T-helper 2 cell (primary cell): Measurements from ENCODE around the gene TOE1.
A peak's percentile ranks its signal among the peaks of the same experiment; 100 is the strongest.
"Not testable (repeated sequence)": the region's sequence is repeated elsewhere in the genome, so short reads cannot be mapped to it uniquely, and the experiment has no call there.

Source experiments
- DNase-seq, 5 experiments: peaks; one replicate each; pipeline versions ENCODE4 v3.0.0 to v3.0.0-alpha.2; 2012 to 2022
- total RNA-seq, 2 donors: gene quantifications; one replicate each; lab custom pipeline; 2026; lab: John Stamatoyannopoulos, UW

TOE1 gene
- total RNA-seq = 71.5 to 74.2 reads per million in 2 donors

DNA sequence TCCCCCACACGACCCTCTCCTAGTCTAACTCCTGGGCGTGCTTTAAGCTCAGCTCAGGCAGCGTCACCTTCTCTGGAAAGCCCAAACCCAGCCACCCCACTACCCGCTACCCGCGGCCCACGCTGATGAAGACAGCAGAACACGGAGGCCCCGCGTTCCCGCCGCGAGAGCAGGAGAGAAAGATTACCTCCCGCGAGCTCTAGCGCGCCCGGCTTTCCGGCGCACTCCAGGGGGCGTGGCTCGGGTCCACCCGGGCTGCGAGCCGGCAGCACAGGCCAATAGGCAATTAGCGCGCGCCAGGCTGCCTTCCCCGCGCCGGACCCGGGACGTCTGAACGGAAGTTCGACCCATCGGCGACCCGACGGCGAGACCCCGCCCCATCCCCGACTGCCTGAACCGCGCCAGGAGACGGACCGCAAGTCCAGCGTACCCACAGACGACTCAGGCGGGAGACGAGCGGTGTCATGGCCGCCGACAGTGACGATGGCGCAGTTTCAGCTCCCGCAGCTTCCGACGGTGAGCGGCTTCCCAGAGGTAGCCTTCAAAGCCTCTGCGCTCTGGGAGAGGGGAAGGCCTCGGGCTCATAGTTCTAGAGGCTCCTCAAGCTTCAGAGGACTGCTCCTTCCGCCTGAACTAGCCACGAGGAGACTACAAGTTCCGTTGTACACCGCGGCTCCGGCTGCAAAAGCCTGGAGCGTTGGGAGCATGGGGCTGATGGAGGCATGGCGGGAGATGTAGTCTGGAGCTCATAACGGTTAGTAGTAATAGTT lies at the start of gene TOE1, which contains the start of gene MUTYH:
Gene TOE1 (plus strand): TSS at position 382 of the 770 bp plus-strand sequence. CDS start 83 bp downstream, at position 465.
Gene MUTYH (minus strand): TSS at position 652 of the 770 bp plus-strand sequence. CDS start 5,935 bp downstream, outside the sequence.
- peak; percentile 81 to 97 (median 86) for DNase-seq

DNA sequence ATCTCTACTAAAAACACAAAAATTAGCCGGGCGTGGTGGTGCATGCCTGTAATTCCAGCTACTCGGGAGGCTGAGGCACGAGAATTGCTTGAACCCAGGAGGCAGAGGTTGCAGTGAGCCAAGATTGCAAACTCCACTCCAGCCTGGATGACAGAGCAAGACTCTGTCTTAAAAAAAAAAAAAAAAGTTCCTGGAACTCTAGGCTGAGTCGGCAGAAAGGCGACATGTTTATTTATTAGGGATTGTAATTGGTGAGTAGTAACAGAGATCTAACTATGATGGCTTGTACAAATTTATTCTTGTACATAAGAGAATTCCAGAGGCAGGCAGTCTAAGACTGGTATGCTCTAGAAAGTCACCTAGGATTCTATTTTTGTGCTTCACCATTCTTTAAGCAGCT lies 49.0 kb upstream of the TOE1 start:
- not testable (repeated sequence) for DNase-seq

DNA sequence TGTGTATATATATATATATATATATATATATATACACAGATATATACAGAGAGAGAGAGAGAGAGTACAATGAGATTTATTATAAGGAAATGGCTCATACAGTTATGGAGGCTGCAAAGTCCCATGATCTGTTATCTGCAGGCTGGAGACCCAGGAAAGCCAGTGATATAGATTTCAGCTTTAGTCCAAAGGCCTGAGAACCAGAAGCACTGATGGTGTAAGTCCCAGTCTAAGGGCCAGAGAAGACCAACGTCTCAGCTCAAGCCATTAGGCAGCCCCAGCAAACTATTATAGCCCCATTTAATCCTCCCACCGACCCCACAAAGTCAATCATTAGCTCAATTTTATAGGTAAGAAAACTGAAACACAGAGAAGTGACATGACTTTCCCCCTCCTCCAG lies 48.3 kb upstream of the TOE1 start:
- no peak for DNase-seq

DNA sequence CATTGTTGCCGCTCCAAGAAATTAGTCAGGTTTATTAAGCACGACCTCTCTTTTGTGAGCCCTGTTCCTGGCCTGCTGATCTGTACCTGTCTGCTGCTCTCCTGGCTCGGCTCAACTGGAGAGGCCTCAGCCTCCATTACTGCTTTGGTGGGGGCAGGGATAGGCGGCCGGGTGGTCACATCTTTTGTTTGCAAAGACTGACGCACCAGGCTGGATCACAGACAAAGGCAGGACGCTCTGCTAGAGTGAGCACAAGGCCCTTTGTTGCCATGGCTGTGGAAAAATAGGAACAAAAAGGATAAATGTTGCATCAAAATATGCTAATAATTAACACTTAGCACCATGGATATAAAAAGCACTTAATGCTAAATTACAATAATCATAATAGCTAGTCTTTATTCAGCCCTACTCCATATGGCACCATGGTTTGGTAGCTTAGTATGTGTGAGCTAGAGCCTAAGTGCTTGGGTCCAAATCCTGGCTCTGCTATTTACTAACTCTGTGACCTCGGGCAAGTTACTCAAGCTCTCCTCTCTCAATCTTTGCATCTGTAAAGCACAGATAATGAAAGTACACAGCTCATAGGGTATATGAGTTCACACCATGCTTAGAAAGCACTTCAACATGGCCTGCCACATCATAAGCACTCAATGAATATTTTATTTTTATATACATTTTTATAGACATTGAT lies 42.2 kb upstream of the TOE1 start:
- no peak for DNase-seq

DNA sequence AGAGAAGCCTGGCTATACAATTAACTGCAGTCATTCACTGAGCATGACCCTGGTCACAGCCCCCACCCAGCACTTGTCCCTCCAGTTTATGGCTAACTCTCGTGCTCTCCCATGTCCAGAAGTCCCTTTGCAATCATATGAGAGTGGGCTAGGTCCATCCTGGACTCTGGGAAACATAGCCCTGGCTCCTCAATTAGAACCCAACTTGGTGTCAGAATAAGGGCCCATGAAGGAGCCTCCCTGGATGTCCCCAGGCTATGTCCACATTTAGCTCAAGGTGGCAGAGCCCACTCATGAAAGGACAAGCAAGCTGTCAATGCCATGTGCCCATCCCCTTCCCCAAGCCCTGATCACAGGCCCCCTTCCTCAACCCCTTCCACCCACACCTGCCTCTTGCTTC lies 40.7 kb upstream of the TOE1 start:
- no peak for DNase-seq

DNA sequence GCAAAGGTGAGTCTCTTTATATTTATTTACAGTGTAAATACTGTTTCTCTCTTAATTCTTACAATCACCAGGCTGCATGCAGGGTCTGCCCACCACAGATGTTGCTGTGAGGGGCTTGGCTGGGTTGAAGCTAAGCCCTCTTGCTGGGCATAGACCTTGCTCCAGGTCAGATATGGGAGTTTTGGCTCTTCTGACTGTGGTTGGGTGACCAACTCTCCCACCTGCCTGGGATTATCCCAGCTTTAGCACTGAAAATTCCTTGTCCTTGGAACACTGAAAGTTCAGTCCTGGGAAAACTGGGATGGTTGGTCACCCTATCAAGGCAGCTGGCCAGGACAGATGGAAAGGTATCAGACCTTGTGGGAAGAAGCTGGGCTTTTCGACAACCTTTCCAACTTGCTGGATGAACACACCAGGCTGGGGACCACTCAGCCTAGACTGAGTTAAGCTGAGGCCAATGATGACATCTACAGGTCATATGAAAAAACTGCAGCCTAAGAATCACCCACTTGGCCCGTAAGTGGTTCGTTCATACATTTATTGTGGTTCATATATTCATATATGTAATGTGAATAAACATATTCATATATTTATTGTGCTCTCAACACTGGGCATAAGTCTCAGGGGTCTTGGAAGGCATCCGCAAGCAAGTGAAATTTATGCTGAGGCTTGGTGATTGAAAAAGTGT lies 39.8 kb upstream of the TOE1 start:
- peak in 3 of 5 experiments; percentile 8 to 76 (median 27) for DNase-seq

DNA sequence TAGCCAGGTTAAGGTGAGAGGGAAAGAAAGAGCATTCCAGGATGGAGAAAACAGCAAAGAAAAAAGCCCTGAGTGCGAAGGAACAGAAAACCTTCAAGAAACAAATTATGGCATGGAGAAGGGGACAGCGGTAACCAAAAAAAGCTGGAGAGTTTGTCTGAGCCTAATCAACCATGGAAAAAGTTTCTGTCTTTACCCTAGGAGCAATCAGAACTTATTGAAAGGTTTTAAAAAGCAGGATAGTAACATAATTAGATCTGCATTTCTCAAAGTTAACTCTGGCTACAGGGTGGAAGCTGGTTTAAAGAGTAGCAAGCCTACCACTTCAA lies 39.3 kb upstream of the TOE1 start:
- no peak for DNase-seq

GRCh38 chr1:45302505-45303150 lies 37.3 kb upstream of the TOE1 start:
- DNase-seq = no peak

- peak; percentile 90 to 98 (median 97) for DNase-seq
Observed at GRCh38 chr1:45303520-45304310, 36.3 kb upstream of the TOE1 start.

DNA sequence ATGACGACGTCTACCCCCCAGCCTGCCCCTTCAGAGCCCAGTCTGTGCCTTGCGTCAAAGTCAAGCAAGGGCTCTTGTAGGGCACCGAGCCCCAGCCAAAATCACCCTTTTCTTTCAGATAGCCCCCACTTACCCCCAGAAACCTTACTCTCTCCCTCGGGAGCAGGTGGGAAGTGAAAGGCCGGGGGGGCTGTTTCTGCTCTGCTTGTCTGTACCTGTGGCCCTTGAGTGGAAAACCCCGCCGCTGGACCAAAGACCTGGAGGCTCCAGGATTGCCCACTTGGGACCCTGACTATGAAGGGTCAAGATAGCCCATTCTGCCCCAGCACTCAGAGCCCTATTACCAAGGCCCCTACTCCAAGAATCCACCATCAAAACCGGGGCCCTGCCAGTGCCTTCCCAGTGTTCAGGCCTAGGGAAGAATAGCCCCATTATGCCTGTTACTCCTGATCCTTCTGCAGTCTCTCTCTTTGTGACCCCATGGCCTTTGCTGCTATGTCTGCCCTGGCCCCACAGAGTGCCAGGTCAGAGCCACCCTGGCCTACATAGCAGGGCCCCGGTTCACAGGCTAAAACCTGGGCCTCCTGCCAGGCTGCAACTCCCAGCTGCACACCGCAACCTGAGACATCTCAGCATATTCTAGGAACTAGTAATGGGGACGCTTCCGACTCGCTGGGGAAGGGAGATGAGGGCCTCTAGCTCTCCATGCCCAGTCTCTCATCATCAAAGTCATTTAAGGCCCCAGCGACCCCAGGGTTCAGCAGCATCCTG lies 35.5 kb upstream of the TOE1 start:
- DNase-seq = no peak

- no peak for DNase-seq
Observed at GRCh38 chr1:45305231-45305630, 34.7 kb upstream of the TOE1 start.

DNA sequence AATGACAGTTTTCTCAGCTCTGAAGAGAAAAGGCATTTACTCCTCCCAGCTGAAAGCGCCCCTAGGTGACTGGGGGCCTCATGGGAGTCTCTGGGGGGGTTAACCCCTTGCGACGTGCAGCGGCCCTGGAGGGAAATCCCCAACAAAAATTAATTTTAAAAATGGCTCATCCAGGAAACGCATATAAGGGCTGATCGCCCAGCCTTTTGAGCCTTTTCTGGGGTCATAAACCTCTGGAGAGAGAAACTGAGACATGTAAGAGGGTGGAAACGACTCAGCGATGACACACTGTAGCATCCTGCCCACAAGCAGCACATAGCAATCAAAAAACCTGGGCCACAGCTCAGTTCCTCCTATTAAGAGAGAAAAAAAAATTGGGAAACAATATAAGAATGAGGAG lies 33.7 kb upstream of the TOE1 start:
- peak in 1 of 5 experiments; percentile 64 for DNase-seq

- no peak for DNase-seq
Observed at GRCh38 chr1:45306905-45307304, 33.1 kb upstream of the TOE1 start.

GRCh38 chr1:45314266-45314665 lies 25.7 kb upstream of the TOE1 start:
- no peak for DNase-seq

DNA sequence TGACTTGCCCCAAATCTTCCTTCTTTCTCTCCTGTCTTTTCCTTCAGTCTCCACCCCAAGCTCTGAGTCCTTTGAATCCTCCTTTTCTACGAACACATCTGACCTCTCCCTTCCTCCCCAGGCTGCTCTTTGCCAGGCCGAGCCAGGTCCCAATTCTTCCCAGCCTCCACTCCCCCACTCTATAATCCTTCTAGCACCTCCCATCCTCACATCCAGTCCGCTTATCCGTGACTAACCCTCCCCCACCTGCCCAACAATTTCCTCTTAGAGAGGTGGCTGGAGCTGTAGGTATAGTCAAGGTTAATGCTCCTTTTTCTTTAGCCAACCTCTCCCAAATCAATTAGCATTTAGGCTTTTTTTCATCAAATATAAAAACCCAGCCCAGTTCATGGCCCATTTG lies 22.8 kb upstream of the TOE1 start:
- no peak for DNase-seq

- no peak for DNase-seq
Observed at GRCh38 chr1:45319761-45320160, 20.2 kb upstream of the TOE1 start.

- no peak for DNase-seq
Observed at GRCh38 chr1:45321444-45321843, 18.5 kb upstream of the TOE1 start.

- DNase-seq = no peak
Observed at GRCh38 chr1:45322486-45323040, 17.4 kb upstream of the TOE1 start.

GRCh38 chr1:45325851-45326506 lies 14.0 kb upstream of the TOE1 start:
- DNase-seq = no peak
